HG02973 (cell line): ENCODE measurements around the gene SYCN.
"Not testable (repeated sequence)": the region's sequence is repeated elsewhere in the genome, so short reads cannot be mapped to it uniquely, and the experiment has no call there.

ENCODE experiments used
- ATAC-seq: cut with Tn5 transposase; IDR thresholded peaks from one replicate; pipeline ENCODE4 v1.9.1; 2021; ENCODE audit warnings: moderate library complexity; ENCODE audit not compliant: unreplicated experiment

The SYCN gene

DNA sequence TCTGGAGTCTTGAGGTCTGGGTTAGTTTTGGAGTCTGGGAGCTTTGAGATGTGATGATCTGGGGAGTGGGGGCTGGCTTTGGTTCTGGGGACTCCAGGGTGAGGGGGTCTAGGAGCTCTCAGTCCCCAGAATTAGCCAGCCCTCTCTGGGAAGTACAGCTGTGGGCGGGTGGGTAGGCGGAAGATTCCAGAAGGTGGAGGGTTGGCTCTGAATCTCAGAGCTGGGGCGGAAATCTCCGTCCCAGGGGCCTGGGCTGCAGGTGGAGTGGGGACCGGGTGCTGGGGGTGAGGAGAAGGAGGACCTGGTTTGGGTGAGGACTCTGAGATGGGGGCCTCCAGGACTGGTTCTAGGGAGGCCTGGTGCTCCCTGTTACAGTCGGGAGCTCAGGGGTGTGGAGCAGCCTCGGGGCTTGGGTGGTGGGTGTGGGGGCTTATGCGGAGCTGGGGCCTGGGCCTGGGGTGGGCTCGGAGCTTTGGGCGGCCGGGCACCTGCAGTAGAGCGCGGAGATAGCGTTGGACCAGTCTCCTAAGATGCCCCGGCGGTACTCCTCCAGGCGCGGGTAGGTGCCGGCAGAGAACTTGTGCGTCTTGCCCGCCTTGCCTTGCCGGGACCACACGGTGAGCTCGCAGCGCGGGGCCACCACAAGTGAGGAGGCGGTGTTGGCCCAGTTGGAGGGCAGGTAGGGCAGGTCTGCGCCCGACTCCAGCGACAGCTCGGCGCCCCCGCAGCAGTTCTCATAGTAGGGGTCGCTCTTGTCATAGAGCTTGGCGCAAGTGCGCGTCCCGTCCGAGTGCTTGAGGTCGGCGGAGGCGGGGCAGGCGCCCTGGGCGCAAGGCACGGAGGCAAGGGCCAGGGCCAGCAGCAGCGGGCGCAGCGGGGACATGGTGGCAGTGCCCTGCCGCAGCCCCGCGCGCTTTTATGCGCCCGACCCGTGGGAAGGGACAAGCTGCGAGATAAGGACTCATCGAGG lies at the start of gene SYCN:
TSS of gene SYCN (minus strand) at position 892 of the 970 bp plus-strand sequence. CDS start at position 883, 9 bp downstream.
- ATAC-seq = no peak

GRCh38 chr19:39253374-39254149 lies 49.5 kb upstream of the SYCN start:
- ATAC-seq = no peak

DNA sequence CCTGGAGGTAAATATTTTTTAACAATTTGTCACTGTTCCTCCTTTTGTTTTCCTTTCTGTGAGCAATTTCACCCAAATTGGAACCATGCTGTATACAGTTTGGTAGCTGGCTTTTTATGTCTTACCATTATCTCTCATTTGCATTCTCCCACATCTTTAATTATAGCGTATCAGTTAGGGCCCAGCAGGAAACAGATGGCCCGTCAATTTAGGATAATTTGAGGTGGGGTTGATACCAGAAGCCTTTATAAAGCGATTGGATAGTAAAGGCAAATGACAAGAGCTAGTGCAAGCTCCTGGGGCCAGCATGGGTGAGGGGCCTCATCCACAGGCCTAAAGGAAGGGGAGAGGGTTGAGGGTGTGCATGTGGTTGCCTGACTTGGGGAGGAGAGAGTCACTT lies 48.4 kb upstream of the SYCN start:
- no peak for ATAC-seq

DNA sequence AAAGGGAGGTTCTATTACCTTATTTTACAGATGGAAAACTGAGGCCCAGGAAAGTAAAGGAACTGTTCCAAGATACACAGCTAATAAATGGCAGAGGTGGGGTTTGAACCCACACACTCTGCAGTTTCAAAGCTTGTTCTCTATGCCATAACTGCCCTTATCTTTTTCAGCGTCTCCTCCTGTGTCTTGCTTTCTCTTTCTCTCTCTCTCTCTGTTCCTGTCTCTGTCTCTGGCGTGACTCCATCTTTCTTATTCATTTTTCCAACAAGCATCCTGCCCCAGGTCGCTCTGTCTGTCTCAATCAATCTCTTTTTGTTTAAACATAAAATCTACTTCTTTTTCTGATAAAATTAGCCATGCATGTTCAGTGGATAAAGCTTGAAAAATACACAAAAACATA lies 47.8 kb upstream of the SYCN start:
- no peak for ATAC-seq

- ATAC-seq = no peak
These were observed 47.0 kb upstream of the SYCN start for GRCh38 chr19:39251081-39251480.

GRCh38 chr19:39248806-39249205 lies 44.7 kb upstream of the SYCN start, which contains the start of gene IFNL4:
TSS of gene IFNL4 (minus strand) at chr19:39248856.
- no peak for ATAC-seq

GRCh38 chr19:39247701-39248664 lies 43.9 kb upstream of the SYCN start:
- ATAC-seq = no peak

DNA sequence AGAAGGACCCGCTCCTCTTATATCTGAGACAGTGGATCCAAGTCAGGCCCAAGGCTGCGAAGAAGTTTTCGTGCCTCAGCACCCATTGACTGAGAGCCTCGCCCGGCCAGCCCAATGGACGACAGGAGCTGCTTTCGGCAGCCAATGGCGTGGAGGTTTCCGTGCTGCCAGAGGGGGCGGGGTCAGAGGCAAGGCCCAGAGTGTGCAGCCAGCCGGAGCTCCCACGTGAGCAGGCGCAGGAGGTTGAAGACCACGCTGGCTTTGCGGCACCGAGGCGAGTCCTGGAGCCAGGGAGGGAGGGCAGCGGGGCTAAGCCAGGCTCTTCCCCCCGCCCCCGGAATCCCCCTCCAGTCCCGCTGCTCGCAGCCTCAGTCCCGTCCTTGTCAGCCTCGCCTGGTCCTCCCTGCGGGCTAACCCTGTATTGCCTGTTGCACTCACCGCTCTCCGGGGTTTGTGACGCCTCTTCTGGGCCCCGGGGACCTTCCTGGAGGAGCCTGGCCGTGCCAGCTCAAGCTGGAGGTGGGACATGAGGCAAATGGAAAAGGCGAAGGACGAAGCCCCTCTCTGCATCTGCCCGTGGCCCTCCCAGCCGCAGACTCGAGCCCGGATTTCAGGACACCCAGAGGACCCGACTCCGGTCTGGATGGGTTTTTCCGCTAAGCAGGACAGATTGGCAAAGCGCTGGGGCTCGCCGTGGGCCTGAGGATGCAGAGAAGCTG lies 43.0 kb upstream of the SYCN start:
- no peak for ATAC-seq

DNA sequence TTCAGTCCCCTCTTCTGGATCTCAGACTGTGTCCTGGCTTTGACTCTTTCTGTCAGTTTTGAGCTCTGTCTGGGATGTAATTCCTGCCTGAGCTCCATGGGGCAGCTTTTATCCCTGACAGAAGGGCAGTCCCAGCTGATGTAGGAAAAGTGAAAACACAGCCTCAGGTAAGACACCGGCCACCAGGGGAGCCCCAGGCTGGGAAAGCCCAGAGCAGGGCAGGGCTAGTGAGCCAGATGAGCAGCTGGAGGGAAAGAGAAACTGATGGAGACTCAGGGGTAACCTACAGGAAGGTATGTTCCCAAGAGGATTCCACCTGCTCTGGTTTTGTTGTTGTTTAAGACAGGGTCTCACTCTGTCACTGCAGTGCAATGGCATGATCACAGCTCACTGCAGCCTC lies 41.1 kb upstream of the SYCN start:
- not testable (repeated sequence) for ATAC-seq

GRCh38 chr19:39244410-39245100 lies 40.5 kb upstream of the SYCN start, which contains the start of gene IFNL3:
TSS of gene IFNL3 (minus strand) at chr19:39245006. CDS start at chr19:39244967, 39 bp downstream.
- not testable (repeated sequence) for ATAC-seq

DNA sequence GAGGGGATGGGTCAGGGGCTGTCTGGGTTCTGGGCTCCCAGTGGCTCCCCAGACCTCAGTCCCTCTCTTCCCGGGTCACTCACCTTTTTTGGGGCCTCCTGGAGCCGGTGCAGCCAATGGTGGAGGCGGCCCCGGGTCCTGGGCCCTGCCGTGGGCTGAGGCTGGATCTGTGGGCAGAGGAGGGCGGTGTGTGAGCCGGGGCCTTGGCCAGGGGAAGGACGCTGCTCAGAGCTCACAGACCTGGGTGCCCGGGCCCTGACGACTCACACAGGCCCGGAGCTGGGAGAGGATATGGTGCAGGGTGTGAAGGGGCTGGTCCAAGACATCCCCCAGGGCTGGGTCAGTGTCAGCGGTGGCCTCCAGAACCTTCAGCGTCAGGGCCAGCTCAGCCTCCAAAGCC lies 39.7 kb upstream of the SYCN start:
- ATAC-seq = not testable (repeated sequence)

DNA sequence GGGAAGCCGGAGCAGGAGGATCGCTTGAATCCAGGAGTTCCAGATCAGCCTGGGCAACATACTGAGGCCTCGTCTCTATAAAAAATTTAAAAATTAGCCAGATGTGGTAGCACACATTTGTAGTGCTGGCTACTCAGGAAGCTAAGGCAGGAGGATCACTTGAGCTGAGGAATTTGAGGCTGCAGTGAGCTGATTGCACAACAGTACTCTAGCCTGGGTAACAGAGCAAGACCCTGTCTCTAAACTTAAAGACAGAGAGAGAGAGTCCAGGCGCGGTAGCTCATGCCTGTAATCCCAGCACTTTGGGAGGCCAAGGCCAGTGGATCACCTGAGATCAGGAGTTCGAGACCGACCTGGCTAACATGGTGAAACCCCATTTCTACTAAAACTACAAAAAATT lies 36.4 kb upstream of the SYCN start:
- no peak for ATAC-seq

DNA sequence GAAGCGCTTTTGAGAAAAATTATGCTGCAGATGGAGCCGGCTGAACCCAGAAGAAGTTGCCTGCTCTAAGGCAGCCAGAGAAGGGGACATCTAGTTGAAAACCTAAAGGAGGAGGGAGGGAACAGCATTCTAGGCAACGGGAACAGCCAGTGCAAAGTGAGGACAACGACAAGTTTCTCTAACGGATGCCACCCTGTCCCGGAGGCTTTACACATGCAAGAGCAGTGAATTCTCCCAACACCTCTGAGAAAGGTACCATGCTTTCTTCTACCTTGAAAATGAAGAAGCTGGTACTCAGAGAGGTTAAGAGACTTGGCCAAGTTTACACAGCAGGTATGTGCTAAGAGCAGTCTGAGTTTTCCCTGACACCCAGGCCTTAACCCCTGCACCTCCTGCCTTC lies 34.9 kb upstream of the SYCN start:
- ATAC-seq = no peak

GRCh38 chr19:39238209-39238608 lies 34.1 kb upstream of the SYCN start:
- no peak for ATAC-seq

DNA sequence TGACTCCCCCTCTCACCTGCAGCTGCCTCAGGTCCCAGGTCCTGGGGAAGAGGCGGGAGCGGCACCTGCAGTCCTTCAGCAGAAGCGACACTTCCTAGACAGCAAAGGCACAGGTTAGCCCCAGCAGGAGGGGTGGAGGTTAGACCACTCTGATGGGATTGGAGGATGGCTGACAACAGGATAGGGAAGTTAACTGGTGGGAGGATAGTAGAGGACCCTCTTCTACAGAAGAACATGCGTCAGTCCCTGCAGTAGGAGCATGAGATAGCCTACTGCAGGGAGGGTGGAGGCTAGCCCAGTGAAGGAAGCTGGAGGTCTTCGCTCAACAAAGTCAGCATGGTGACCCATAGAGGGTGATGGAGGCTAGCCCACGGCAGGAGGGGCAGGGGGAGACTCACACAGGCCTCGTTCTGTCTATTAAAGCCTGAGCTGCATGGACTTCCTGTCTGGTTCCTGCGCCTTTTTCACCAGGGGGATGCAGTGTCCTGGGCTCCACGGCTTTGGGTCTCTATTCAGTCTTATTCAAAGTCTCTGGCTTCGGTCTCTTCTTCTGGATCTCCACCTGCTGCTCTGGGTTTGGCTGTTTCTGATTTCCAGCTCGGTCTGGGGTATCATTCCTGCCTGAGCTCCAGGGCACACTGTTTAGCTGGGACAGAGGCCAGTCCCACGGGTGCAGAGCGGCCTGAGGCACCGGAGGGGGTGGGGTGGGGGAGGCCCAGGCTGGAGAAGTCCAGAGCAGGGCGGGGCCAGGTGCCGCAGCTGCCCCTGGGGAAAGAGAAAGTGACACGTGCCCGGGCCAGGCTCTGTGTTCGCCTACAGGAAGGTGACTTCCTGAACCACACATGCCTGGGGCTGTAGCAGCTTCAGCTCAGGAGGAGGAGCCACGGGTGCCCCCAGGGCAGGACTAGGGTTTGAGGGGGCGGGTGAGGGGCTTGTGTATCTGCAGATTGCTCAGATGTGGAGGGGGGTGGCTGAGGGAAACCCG lies 33.4 kb upstream of the SYCN start:
- ATAC-seq = no peak

DNA sequence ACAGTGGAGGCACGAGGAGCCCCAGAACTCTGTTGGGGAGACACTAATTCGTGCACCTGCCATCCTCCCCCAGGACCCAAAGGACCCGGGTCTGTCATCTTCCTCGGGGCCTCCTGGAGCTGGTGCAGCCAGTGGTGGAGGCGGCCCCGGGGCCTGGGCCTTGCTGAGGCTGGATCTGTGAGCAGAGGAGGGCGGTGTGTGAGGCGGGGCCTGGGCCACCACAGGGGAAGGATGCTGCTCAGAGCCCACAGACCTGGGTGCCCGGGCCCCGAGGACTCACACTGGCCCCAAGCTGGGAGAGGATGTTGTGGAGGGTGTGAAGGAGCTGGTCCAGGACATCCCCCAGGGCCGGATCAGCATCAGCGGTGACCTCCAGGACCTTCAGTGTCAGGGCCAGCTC lies 32.5 kb upstream of the SYCN start:
- ATAC-seq = no peak

DNA sequence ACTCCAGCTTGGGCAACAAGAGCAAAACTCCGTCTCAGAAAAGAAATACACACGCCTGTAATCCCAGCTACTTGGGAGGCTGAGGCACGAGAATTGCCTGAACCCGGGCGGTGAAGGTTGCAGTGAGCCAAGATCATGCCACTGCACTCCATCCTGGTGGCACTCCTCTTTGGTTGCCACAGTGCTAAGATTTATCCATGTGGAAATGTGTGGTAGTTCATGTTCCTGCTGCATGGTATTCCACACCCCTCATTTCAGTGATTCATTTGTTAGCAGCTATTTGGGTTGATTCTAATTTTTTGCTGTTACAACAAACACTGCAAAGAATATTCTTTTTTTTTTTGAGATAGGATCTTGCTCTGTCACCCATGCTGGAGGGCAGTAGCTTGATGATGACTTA lies 28.6 kb upstream of the SYCN start:
- ATAC-seq = no peak

GRCh38 chr19:39230096-39230764 lies 26.2 kb upstream of the SYCN start:
- no peak for ATAC-seq
